ENCODE results near the gene HK2.

- no peak for TF ChIP-seq EZH2 (IDR thresholded peaks at IDR 0.05; ENCODE audit: insufficient read depth, poor library complexity, severe bottlenecking)
- no peak for TF ChIP-seq EZH2phosphoT487 (IDR thresholded peaks at IDR 0.05; ENCODE audit: insufficient read depth, low read depth)
Measured at GRCh38 chr2:74887445-74887951, 53.6 kb downstream of the HK2 start.

Measured in GM23248 (cell line).